ENCODE data around the gene PDE4D.
"Not testable (repeated sequence)": the region's sequence is repeated elsewhere in the genome, so short reads cannot be mapped to it uniquely, and the experiment has no call there.

PDE4D gene

GRCh38 chr5:59062986-59063683 is 830.4 kb downstream of the PDE4D start:
- TF ChIP-seq, protein P1, sequence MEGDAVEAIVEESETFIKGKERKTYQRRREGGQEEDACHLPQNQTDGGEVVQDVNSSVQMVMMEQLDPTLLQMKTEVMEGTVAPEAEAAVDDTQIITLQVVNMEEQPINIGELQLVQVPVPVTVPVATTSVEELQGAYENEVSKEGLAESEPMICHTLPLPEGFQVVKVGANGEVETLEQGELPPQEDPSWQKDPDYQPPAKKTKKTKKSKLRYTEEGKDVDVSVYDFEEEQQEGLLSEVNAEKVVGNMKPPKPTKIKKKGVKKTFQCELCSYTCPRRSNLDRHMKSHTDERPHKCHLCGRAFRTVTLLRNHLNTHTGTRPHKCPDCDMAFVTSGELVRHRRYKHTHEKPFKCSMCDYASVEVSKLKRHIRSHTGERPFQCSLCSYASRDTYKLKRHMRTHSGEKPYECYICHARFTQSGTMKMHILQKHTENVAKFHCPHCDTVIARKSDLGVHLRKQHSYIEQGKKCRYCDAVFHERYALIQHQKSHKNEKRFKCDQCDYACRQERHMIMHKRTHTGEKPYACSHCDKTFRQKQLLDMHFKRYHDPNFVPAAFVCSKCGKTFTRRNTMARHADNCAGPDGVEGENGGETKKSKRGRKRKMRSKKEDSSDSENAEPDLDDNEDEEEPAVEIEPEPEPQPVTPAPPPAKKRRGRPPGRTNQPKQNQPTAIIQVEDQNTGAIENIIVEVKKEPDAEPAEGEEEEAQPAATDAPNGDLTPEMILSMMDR (IDR thresholded peaks at IDR 0.05): no peak
- TF ChIP-seq ZFX (IDR thresholded peaks at IDR 0.05; ENCODE audit: borderline replicate concordance): no peak
- H3K27ac ChIP-seq: peak overlapping the region; percentile 41

DNA sequence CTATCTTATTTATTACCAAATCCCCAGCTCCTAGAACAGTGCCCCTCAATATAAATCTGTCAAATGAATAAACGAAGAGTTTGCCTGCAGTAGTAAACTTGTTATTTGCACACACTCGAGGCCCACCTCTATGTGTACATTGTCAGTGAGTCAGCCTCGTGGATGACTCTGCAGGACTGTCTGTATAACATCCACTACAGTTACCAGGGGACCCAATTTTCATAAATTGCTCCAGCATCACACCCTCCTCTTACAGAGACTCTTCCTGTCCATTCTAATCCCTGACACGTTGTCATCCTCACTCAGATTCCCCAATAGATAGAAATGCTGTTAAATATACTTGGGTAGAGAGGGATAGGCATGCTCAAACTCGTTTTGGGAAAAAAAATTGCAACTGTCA is 832.1 kb downstream of the PDE4D start:
- TF ChIP-seq ZFX (IDR thresholded peaks at IDR 0.05; ENCODE audit: borderline replicate concordance): no peak
- TF ChIP-seq, protein P1 (IDR thresholded peaks at IDR 0.05): no peak
- H3K27ac ChIP-seq: no peak overlapping the region

- H3K27ac ChIP-seq: no peak overlapping the region
- no peak for TF ChIP-seq ZFX (IDR thresholded peaks at IDR 0.05; ENCODE audit: borderline replicate concordance)
- TF ChIP-seq, protein P1 (IDR thresholded peaks at IDR 0.05): no peak
Observed at GRCh38 chr5:59058969-59059687, 834.4 kb downstream of the PDE4D start.

- TF ChIP-seq ZFX (IDR thresholded peaks at IDR 0.05; ENCODE audit: borderline replicate concordance): no peak
- TF ChIP-seq, protein P1 (IDR thresholded peaks at IDR 0.05): no peak
- no peak overlapping the region for H3K27ac ChIP-seq
Observed at GRCh38 chr5:59058237-59058636, 835.3 kb downstream of the PDE4D start.

DNA sequence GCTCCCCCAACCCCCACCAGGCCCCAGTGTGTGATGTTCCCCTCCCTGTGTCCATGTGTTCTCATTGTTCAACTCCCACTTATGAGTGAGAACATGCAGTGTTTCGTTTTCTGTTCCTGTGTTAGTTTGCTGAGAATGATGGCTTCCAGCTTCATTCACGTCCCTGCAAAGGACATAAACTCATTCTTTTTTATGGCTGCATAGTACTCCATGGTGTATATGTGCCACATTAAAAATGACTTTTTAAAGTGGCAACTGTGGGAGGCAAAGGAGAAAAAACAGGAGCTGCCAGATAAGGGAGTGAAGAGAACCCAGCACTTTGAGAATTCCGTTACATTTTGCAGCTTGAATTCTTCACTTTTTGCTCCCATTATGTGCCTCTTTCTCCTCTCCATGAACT is 836.9 kb downstream of the PDE4D start:
- H3K27ac ChIP-seq: not testable (repeated sequence)

GRCh38 chr5:59055745-59056448 is 837.6 kb downstream of the PDE4D start:
- no peak overlapping the region for H3K27ac ChIP-seq
- no peak for TF ChIP-seq ZFX (IDR thresholded peaks at IDR 0.05; ENCODE audit: borderline replicate concordance)
- TF ChIP-seq, protein P1 (IDR thresholded peaks at IDR 0.05): no peak

GRCh38 chr5:59054963-59055528 is 838.5 kb downstream of the PDE4D start:
- H3K27ac ChIP-seq: no peak overlapping the region
- no peak for TF ChIP-seq ZFX (IDR thresholded peaks at IDR 0.05; ENCODE audit: borderline replicate concordance)
- TF ChIP-seq, protein P1 (IDR thresholded peaks at IDR 0.05): no peak

Measured in 22Rv1 (cell line).